Stimulated activated CD4-positive, alpha-beta T cell treated with anti-CD3 and anti-CD28 coated beads, Interleukin-15, amount 100 ng/mL, for 24 hours (primary cell): ENCODE measurements around the gene TMC8.
"Not testable (repeated sequence)": the region's sequence is repeated elsewhere in the genome, so short reads cannot be mapped to it uniquely, and the experiment has no call there.

ENCODE experiments used
- DNase-seq: peaks from one replicate; pipeline ENCODE4 v3.0.0-alpha.2; 2020

Gene TMC8

GRCh38 chr17:78130437-78131101, at the start of gene TMC8:
Gene TMC8 (plus strand): TSS chr17:78130771. CDS start chr17:78131589, 818 bp downstream.
- DNase-seq = peak; percentile 83

DNA sequence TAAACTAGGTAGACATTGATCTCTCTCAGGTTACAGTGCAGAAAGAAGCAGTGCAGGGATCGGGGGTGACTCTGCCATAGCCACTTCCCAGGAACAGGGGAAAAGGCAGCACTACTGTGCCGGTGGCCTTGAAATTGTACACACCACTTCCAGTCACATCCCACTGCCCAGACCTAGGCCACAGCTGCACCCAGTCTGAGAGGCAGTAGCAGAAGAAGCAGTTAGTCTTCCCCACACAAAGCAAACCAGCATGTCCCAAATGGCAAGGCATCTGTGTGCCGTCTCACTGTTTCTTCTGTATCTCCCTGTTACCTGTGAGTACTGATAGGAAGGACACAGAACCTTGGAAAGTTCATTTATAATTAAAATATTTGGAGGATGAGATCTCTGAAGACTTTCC, 49.0 kb upstream of the TMC8 start:
- DNase-seq = no peak

GRCh38 chr17:78082355-78082872, 48.2 kb upstream of the TMC8 start:
- DNase-seq = not testable (repeated sequence)

- DNase-seq = no peak
Measured at GRCh38 chr17:78082988-78083387, 47.6 kb upstream of the TMC8 start.

DNA sequence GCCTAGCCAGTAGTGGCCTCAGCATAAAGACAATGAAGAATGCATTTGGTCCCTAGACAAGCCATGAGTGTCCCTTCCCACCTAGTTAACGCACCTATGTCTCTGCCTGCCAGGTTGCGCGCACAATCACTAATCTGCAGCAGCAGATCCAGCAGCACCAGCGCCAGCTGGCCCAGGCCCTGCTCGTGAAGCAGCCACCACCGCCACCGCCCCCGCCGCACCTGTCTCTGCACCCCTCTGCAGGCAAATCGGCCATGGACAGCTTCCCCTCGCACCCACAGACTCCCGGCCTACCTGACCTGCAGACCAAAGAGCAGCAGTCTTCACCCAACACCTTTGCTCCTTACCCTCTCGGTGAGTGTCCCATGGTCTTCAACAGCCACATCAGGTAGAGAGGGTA, 43.8 kb upstream of the TMC8 start:
- no peak for DNase-seq

DNA sequence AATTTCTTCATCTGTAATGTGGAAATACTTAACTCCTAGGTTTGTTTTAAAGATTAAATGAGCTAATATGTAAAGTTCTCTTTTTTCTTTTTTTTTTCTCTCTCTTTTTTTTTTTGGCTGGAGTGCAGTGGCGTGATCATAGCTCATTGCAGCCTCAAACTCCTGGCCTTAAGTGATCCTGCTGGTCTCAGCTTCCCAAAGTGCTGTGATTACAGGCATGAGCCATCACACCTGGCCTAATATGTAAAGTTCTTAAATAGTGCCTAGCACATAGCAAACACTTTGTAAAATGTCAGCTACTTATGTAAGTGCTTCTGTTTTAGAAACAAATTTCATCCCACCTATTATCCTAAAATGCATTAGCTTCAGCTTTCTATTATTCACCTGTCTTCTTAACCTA, 42.0 kb upstream of the TMC8 start:
- DNase-seq = no peak

GRCh38 chr17:78089576-78090281, 40.8 kb upstream of the TMC8 start:
- no peak for DNase-seq

GRCh38 chr17:78092794-78093324, 37.7 kb upstream of the TMC8 start:
- no peak for DNase-seq

- no peak for DNase-seq
Measured at GRCh38 chr17:78095035-78095434, 35.5 kb upstream of the TMC8 start.

- DNase-seq = no peak
Measured at GRCh38 chr17:78096093-78096492, 34.5 kb upstream of the TMC8 start.

- DNase-seq = no peak
Measured at GRCh38 chr17:78101112-78101511, 29.5 kb upstream of the TMC8 start.

DNA sequence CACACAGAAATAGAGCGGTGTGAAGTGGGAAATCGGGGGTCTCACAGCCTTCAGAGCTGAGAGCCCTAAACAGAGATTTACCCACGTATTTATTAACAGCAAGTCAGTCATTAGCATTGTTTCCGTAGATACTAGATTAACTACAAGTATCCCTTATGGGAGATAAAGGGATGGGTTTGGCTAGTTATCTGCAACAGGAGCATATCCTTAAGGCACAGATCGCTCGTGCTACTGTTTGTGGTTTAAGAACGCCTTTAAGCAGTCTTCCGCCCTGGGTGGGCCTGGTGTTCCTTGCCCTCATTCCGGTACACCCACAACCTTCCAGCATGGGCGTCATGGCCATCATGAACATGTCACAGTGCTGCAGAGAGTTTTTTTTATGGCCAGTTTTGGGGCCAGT, 29.0 kb upstream of the TMC8 start:
- DNase-seq = no peak

DNA sequence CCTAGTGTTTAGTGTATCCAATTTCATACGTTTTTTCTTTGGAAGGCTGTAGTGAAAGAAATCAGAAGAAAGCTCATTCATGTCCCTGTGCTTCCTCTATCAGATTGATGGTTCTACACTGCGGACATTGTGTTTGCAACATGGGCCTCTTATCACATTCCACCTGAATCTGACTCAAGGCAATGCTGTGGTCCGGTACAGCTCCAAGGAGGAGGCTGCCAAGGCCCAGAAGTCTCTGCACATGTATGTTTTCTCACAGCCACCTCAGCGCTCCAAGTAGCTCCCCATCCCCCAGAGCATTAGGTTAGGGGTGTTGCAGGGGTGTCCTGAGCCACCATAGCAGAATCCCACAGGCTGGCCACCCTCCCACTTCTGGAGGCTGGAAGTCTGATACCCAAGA, 27.3 kb upstream of the TMC8 start:
- DNase-seq = no peak

DNA sequence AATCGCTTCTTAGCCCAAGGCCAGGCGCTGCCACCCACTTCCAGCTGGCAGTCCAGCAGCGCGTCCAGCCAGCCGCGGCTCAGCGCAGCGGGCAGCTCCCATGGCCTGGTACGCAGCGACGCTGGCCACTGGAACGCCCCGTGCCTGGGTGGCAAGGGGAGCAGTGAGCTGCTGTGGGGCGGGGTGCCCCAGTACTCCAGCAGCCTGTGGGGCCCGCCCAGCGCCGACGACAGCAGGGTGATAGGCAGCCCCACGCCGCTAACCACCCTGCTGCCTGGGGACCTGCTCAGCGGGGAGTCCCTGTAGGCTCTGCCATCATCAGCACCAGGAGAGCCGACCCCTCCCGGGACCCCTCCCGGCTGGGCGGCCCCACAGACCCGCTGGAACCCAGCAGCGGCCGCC, 26.0 kb upstream of the TMC8 start:
- no peak for DNase-seq

DNA sequence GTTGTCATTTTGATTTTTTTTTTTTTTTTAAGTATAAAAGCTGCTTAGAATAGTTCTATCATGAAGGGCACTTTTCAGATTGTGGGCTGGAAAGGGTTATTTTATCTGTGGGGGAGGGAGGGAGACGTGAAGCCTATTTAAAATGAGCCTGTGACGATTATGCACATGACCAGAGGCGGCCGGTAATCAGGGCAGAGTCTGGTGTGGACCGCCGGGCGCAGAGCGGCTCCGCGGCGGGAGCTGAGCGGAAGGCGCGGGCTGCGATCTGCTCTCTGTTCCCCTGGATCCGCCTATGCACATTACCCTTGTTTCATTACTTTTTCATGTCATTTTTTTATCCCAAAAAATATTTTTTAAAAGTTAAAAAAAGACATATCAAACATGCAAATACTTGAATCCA, 25.5 kb upstream of the TMC8 start:
- DNase-seq = no peak

- no peak for DNase-seq
Measured at GRCh38 chr17:78105551-78105950, 25.0 kb upstream of the TMC8 start.

- DNase-seq = no peak
Measured at GRCh38 chr17:78106211-78106610, 24.4 kb upstream of the TMC8 start.

GRCh38 chr17:78107457-78107856, 23.1 kb upstream of the TMC8 start:
- peak; percentile 45 for DNase-seq

- no peak for DNase-seq
Measured at GRCh38 chr17:78107976-78108725, 22.4 kb upstream of the TMC8 start.

DNA sequence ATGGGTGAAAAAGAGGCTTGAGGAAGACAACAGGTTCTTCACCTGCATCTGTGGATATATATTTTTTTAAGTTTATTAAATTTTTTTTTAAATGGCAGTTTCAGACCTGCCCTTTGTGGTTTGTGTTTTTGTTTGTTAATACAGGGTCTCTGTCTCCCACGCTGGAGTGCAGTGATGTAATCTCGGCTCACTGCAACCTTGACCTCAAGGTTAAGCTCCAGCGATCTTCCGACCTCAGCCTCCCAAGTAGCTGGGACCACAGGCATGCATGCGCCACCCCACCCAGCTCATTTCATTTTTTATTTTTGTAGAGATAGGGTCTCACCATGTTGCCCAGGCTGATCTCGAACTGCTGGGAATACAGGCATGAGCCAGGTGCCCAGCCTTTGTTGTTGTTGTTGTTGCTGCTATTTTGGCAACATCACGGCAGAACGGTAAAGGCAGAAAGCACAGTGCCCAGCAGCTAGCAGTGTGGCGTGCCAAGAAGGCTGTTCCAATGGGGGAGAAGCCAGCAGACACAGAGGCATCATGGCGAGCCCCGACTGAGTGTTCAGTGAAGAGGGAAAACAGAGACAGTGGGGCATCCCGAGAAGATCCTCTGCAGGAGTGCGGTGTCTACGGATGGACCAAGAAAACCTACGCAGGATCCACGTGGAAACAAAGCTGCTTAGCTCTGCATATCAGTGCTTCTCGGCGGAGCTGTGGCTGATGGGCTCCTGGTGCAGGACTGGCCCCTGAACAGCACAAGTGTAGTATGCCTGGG, 21.7 kb upstream of the TMC8 start:
- no peak for DNase-seq

DNA sequence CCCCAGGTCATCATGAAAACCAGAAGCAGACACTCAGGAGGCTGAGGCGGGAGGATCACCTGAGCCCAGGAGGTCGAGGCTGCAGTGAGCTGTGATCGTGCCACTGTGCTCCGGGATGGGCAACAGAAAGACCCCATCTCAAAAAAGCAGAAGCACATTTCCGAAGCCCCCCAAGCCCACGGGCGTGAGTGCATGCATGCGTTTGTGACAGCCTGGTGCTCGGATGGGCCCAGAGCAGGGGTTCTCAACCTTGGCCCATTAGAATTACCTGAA, 21.1 kb upstream of the TMC8 start:
- DNase-seq = no peak

GRCh38 chr17:78110363-78111015, 20.1 kb upstream of the TMC8 start:
- no peak for DNase-seq
